Transverse colon (tissue), 4 donors: ENCODE results near the gene ARHGAP24.

Experiments
- EP300 ChIP-seq: sonication (generic); formaldehyde crosslinking; IDR thresholded peaks from one replicate; pipeline ENCODE4 v1.6.1; 2017; ENCODE audit warnings: antibody characterized with exemption, low read depth
- POLR2AphosphoS5 ChIP-seq, 3 donors: sonication (generic); formaldehyde crosslinking; IDR thresholded peaks; one replicate each; pipeline ENCODE4 v1.6.1; 2016; ENCODE audit warnings: antibody characterized with exemption in 3 of 3
- TF ChIP-seq, protein P1 (sequence below), 5 experiments: fragments of 200-600 bp in 3 of 5; fragments of 450-650 bp in 2 of 5; sonication (generic) in 3 of 5; IDR thresholded peaks; 1 replicate in 2 of 5; 2 replicates in 3 of 5; pipeline ENCODE4 v1.5.1; 2016 to 2017; ENCODE audit warnings: antibody characterized with exemption in 5 of 5, inconsistent platforms in 3 of 5, mild to moderate bottlenecking in 2 of 5, moderate library complexity in 1 of 5

- TF ChIP-seq, protein P1, sequence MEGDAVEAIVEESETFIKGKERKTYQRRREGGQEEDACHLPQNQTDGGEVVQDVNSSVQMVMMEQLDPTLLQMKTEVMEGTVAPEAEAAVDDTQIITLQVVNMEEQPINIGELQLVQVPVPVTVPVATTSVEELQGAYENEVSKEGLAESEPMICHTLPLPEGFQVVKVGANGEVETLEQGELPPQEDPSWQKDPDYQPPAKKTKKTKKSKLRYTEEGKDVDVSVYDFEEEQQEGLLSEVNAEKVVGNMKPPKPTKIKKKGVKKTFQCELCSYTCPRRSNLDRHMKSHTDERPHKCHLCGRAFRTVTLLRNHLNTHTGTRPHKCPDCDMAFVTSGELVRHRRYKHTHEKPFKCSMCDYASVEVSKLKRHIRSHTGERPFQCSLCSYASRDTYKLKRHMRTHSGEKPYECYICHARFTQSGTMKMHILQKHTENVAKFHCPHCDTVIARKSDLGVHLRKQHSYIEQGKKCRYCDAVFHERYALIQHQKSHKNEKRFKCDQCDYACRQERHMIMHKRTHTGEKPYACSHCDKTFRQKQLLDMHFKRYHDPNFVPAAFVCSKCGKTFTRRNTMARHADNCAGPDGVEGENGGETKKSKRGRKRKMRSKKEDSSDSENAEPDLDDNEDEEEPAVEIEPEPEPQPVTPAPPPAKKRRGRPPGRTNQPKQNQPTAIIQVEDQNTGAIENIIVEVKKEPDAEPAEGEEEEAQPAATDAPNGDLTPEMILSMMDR (IDR thresholded peaks at IDR 0.05) = no peak
- TF ChIP-seq POLR2AphosphoS5 (IDR thresholded peaks at IDR 0.05) (no peak), EP300 (no peak)
These were observed 44.7 kb upstream of the ARHGAP24 start for GRCh38 chr4:85430226-85430625.
